SK-N-SH (cell line): ENCODE data around the gene CHRNE. TPM values are rescaled to one million over a fixed set of nuclear protein-coding genes. Genes with fewer than 3 reads are reported as not detected.

Experiments used
- CTCF ChIA-PET: fragments of 300-600, 350-600 bp; formaldehyde crosslinking; extraction: SDS; loops from one replicate; lab custom pipeline; 2021; lab: Yijun Ruan, JAX
- POLR2A ChIA-PET: fragments of 350-600 bp; sonication (Branson Sonifier 250); formaldehyde crosslinking; extraction: SDS; loops from one replicate; lab custom pipeline; 2020; ENCODE audit warnings: antibody characterized with exemption, inconsistent platforms; lab: Yijun Ruan, JAX
- DNase-seq: peaks from one replicate; pipeline ENCODE4 v3.0.0; 2012
- H2AFZ ChIP-seq: fragments of 200-600 bp; sonication (generic); 2 replicates; pipeline ENCODE4 v1.8.1; 2016; ENCODE audit warnings: antibody characterized with exemption, mild to moderate bottlenecking, low read depth
- H3F3A ChIP-seq: fragments of 200-600 bp; sonication (generic); replicated peaks from 2 replicates; pipeline ENCODE3; 2016; ENCODE audit warnings: antibody characterized with exemption, mild to moderate bottlenecking; ENCODE audit not compliant: insufficient read depth
- H3K27ac ChIP-seq, 2 experiments: fragments of 200-500 bp in 1 of 2; fragments of 200-600 bp in 1 of 2; sonication (Bioruptor generic) in 1 of 2; sonication (generic), shearing (Covaris generic) in 1 of 2; 2 replicates each; pipeline versions ENCODE4 v1.5.1 to v1.6.1; 2014 to 2016; ENCODE audit warnings: low read depth in 2 of 2, inconsistent platforms in 1 of 2, low read length in 1 of 2, mild to moderate bottlenecking in 1 of 2, mixed read lengths in 1 of 2
- H3K27me3 ChIP-seq: fragments of 200-600 bp; sonication (generic), shearing (Covaris generic); 2 replicates; pipeline ENCODE4 v1.6.1; 2016; ENCODE audit warnings: mixed run types; ENCODE audit not compliant: insufficient read depth
- H3K36me3 ChIP-seq, 2 experiments: fragments of 200-500 bp in 1 of 2; fragments of 200-600 bp in 1 of 2; sonication (Bioruptor generic) in 1 of 2; sonication (generic) in 1 of 2; replicated peaks in 1 of 2; 2 replicates each; pipeline versions ENCODE3 to v1.5.1; 2014 to 2016; ENCODE audit warnings: low read length in 1 of 2, mild to moderate bottlenecking in 1 of 2; ENCODE audit not compliant: insufficient read depth in 2 of 2, control insufficient read depth in 1 of 2
- H3K4me1 ChIP-seq, 2 experiments: fragments of 200-500 bp in 1 of 2; fragments of 200-600 bp in 1 of 2; sonication (Bioruptor generic) in 1 of 2; sonication (generic), shearing (Covaris generic) in 1 of 2; 2 replicates each; pipeline versions ENCODE4 v1.5.1 to v1.6.1; 2014 to 2016; ENCODE audit warnings: low read depth in 1 of 2, low read length in 1 of 2, mixed run types in 1 of 2; ENCODE audit not compliant: insufficient read depth in 2 of 2, control insufficient read depth in 1 of 2
- H3K4me2 ChIP-seq: fragments of 200-600 bp; sonication (generic), shearing (Covaris generic); 2 replicates; pipeline ENCODE4 v1.6.1; 2017; ENCODE audit warnings: mixed run types
- H3K4me3 ChIP-seq, 2 experiments: fragments of 200-500 bp in 1 of 2; fragments of 200-600 bp in 1 of 2; sonication (Bioruptor generic) in 1 of 2; sonication (generic), shearing (Covaris generic) in 1 of 2; 2 replicates each; pipeline versions ENCODE4 v1.5.1 to v1.8.1; 2014 to 2016; ENCODE audit warnings: low read depth in 2 of 2, inconsistent platforms in 1 of 2, low read length in 1 of 2, mild to moderate bottlenecking in 1 of 2, mixed read lengths in 1 of 2, moderate library complexity in 1 of 2
- H3K79me2 ChIP-seq: fragments of 200-600 bp; sonication (generic); 2 replicates; pipeline ENCODE4 v1.8.1; 2017; ENCODE audit warnings: mild to moderate bottlenecking; ENCODE audit not compliant: insufficient read depth
- H3K9ac ChIP-seq: fragments of 200-600 bp; sonication (generic); 2 replicates; pipeline ENCODE4 v1.6.1; 2017; ENCODE audit warnings: mixed run types
- H3K9me2 ChIP-seq: fragments of 200-600 bp; sonication (generic); 2 replicates; pipeline ENCODE4 v1.6.1; 2017; ENCODE audit warnings: mixed run types
- H3K9me3 ChIP-seq: fragments of 200-600 bp; sonication (generic); 2 replicates; pipeline ENCODE4 v1.6.1; 2017; ENCODE audit warnings: mixed run types, mild to moderate bottlenecking, moderate library complexity
- H4K20me1 ChIP-seq: fragments of 200-600 bp; sonication (generic); 2 replicates; pipeline ENCODE4 v1.6.1; 2017; ENCODE audit warnings: mild to moderate bottlenecking, mixed run types; ENCODE audit not compliant: insufficient read depth
- EP300 ChIP-seq, 2 experiments: IDR thresholded peaks; 2 replicates each; pipeline versions ENCODE4 v1.4.0 to v1.6.1; 2012; ENCODE audit warnings: borderline replicate concordance in 1 of 2, low read depth in 1 of 2, low read length in 1 of 2
- EZH2phosphoT487 ChIP-seq: fragments of 200-600 bp; sonication (generic); IDR thresholded peaks from 2 replicates; pipeline ENCODE4 v1.6.1; 2017; ENCODE audit warnings: low read depth, mixed run types, mild to moderate bottlenecking, antibody characterized with exemption, moderate library complexity, borderline replicate concordance
- FOSL2 ChIP-seq: IDR thresholded peaks from 2 replicates; pipeline ENCODE4 v1.4.0; 2012; ENCODE audit warnings: low read depth, mild to moderate bottlenecking, moderate library complexity, borderline replicate concordance
- FOXJ3 ChIP-seq: sonication (generic); formaldehyde crosslinking; IDR thresholded peaks from 2 replicates; pipeline ENCODE4 v1.5.1; 2020; ENCODE audit warnings: mild to moderate bottlenecking, missing genetic modification reagents
- GABPA ChIP-seq: IDR thresholded peaks from 2 replicates; pipeline ENCODE4 v1.4.0; 2012; ENCODE audit warnings: low read depth, mild to moderate bottlenecking
- IRF3 ChIP-seq: fragments of 150-350 bp; IDR thresholded peaks from 2 replicates; pipeline ENCODE4 v1.6.1; 2016; ENCODE audit warnings: mild to moderate bottlenecking, low read depth, low read length
- JUND ChIP-seq: IDR thresholded peaks from 2 replicates; pipeline ENCODE4 v1.4.0; 2012
- MAX ChIP-seq: IDR thresholded peaks from 2 replicates; pipeline ENCODE4 v1.4.0; 2012; ENCODE audit warnings: low read depth
- MXI1 ChIP-seq: IDR thresholded peaks from 2 replicates; pipeline ENCODE4 v1.6.1; 2012; ENCODE audit warnings: mild to moderate bottlenecking, low read depth, low read length, improper control_type of control experiment
- NFIC ChIP-seq: IDR thresholded peaks from 2 replicates; pipeline ENCODE4 v1.4.0; 2012; ENCODE audit warnings: borderline replicate concordance
- POLR2AphosphoS5 ChIP-seq: IDR thresholded peaks from 2 replicates; pipeline ENCODE4 v1.6.1; 2012; ENCODE audit warnings: low read depth, low read length
- RAD21 ChIP-seq: IDR thresholded peaks from 2 replicates; pipeline ENCODE4 v1.6.1; 2012; ENCODE audit warnings: mild to moderate bottlenecking, low read length
- RFX5 ChIP-seq: IDR thresholded peaks from 2 replicates; pipeline ENCODE4 v1.6.1; 2012; ENCODE audit warnings: mild to moderate bottlenecking, improper control_type of control experiment, low read length
- SIN3A ChIP-seq: IDR thresholded peaks from 2 replicates; pipeline ENCODE4 v1.6.1; 2012; ENCODE audit warnings: low read depth, mild to moderate bottlenecking, low read length, moderate library complexity, borderline replicate concordance
- SMC3 ChIP-seq: IDR thresholded peaks from 2 replicates; pipeline ENCODE4 v1.6.1; 2012; ENCODE audit warnings: low read depth, low read length, improper control_type of control experiment
- TCF12 ChIP-seq: IDR thresholded peaks from 2 replicates; pipeline ENCODE4 v1.4.0; 2012
- TEAD4 ChIP-seq: IDR thresholded peaks from 2 replicates; pipeline ENCODE4 v1.4.0; 2012; ENCODE audit warnings: mild to moderate bottlenecking, borderline replicate concordance; ENCODE audit not compliant: insufficient read depth
- USF1 ChIP-seq: IDR thresholded peaks from 2 replicates; pipeline ENCODE4 v1.4.0; 2012; ENCODE audit warnings: low read depth, borderline replicate concordance
- USF2 ChIP-seq: fragments of 150-350 bp; IDR thresholded peaks from 2 replicates; pipeline ENCODE4 v1.6.1; 2017; ENCODE audit warnings: antibody characterized with exemption, low read length, low read depth, borderline replicate concordance
- ZBTB33 ChIP-seq: IDR thresholded peaks from 2 replicates; pipeline ENCODE4 v1.4.0; 2012; ENCODE audit warnings: low read depth, borderline replicate concordance
- WGBS: methylation state at CpG from one replicate; pipeline ENCODE4 v1.1.6; 2017; ENCODE audit warnings: low lambda C conversion rate; 5-methylcytosine and 5-hydroxymethylcytosine counted together
- polyA plus RNA-seq, 3 experiments: library from polyadenylated mRNA; depleted of rRNA; stranded (reverse); fragments of >200 nt; gene quantifications; 2 replicates each; pipeline ENCODE4 v1.2.3, GENCODE V29; 2012

Gene CHRNE
- polyA plus RNA-seq, 1 of the 3 experiments (the other 2 are of a cell fraction), result 0.71 TPM

- DNase-seq, result peak; percentile 64
- Histone ChIP-seq H3K9me3 (no peaks in the 10 kb centered on the region), H3K79me2 (peaks cover 65% of the 10 kb centered on the region), H3K36me3 (peaks cover 21 to 25% of the 10 kb centered on the region in 2 experiments), H3K4me3 (peak overlapping the region; percentile 79 to 99), H3K27me3 (no peaks in the 10 kb centered on the region), H2AFZ (no peak overlapping the region), H3K4me1 (peaks cover 40 to 44% of the 10 kb centered on the region in 2 experiments), H3K4me2 (peak overlapping the region; percentile 98), H3K27ac (peak overlapping the region; percentile 97 to 100), H3K9ac (peak overlapping the region; percentile 99), H3K9me2 (no peaks in the 10 kb centered on the region), H4K20me1 (peaks cover 30% of the 10 kb centered on the region), H3F3A (peaks cover 56% of the 10 kb centered on the region)
- CTCF ChIA-PET, result interaction anchor here (0.9 to 2.7 kb wide), 3 partner anchors 9 to 48 kb away, joined by 3 to 13 read pairs (median 3); partner anchors contain the start of genes INCA1, KIF1C, RNF167 and SLC25A11
- 1% methylated on average over 27 of the region's 75 CpGs for WGBS
- TF ChIP-seq TEAD4, result peak; percentile 9; the same call in 1 of the 2 replicates
- TF ChIP-seq FOSL2, result peak; percentile 12; the same call in 1 of the 2 replicates
- peak; percentile 85; the same call in 1 of the 2 replicates for TF ChIP-seq MAX
- TF ChIP-seq USF2, result no peak
- TF ChIP-seq SIN3A, result peak; percentile 46; the same call in 1 of the 2 replicates
- TF ChIP-seq USF1, result peak; percentile 57; the same call in 1 of the 2 replicates
- peak; percentile 60; the same call in 1 of the 2 replicates for TF ChIP-seq MXI1
- no peak for TF ChIP-seq IRF3
- TF ChIP-seq EP300 (IDR thresholded peaks at IDR 0.05; ENCODE audit: borderline replicate concordance in 1 of 2, low read depth in 1 of 2, low read length in 1 of 2), result peak in 1 of 2 experiments; percentile 43; a peak in 2 of 4 replicates
- POLR2A ChIA-PET, result interaction anchor here (1.3 to 6.7 kb wide), 4 partner anchors 9 to 48 kb away, joined by 5 to 56 read pairs (median 24); partner anchors contain the start of genes INCA1, KIF1C, RNF167 and SLC25A11
These were observed 46.6 kb upstream of the CHRNE start for GRCh38 chr17:4949321-4950074.

GRCh38 chr17:4948931-4949320, 46.0 kb upstream of the CHRNE start:
- peak overlapping the region; percentile 99 for H3K9ac ChIP-seq
- peak; percentile 95 for DNase-seq
- peak overlapping the region; percentile 97 to 100 for H3K27ac ChIP-seq
- peaks cover 59% of the 10 kb centered on the region for H3F3A ChIP-seq
- H2AFZ ChIP-seq, result no peak overlapping the region
- H3K36me3 ChIP-seq, result peaks cover 25 to 31% of the 10 kb centered on the region in 2 experiments
- H3K4me1 ChIP-seq, result peaks cover 36 to 46% of the 10 kb centered on the region in 2 experiments
- no peaks in the 10 kb centered on the region for H3K9me2 ChIP-seq
- 2% methylated on average over 31 of the region's 40 CpGs for WGBS
- peaks cover 70% of the 10 kb centered on the region for H3K79me2 ChIP-seq
- ChIA-PET POLR2A (interaction anchor here (1.3 to 4.3 kb wide), 2 partner anchors 19 to 48 kb away, joined by 5 to 32 read pairs; partner anchors contain the start of genes INCA1, KIF1C and SPAG7), CTCF (interaction anchor here (0.9 to 1.2 kb wide), 4 partner anchors 9 to 60 kb away, joined by 3 read pairs; partner anchors contain the start of genes INCA1, KIF1C, RNF167 and SLC25A11)
- H3K9me3 ChIP-seq, result no peaks in the 10 kb centered on the region
- H3K27me3 ChIP-seq, result no peaks in the 10 kb centered on the region
- peak overlapping the region; percentile 98 for H3K4me2 ChIP-seq
- H3K4me3 ChIP-seq, result peak overlapping the region; percentile 79 to 99
- H4K20me1 ChIP-seq, result peaks cover 36% of the 10 kb centered on the region
- TF ChIP-seq FOXJ3 (CRISPR knock-in tag), result no peak
- TF ChIP-seq RFX5, result no peak
- TF ChIP-seq MAX, result peak; percentile 9
- no peak for TF ChIP-seq ZBTB33
- peak; percentile 59; the same call in 1 of the 2 replicates for TF ChIP-seq MXI1
- TF ChIP-seq SMC3, result no peak
- TF ChIP-seq EZH2phosphoT487, result no peak
- TF ChIP-seq RAD21, result no peak
- TF ChIP-seq NFIC, result no peak
- TF ChIP-seq JUND, result 0 out of 2 replicates have a peak, but pooled peaks have one; percentile 3
- TF ChIP-seq POLR2AphosphoS5, result peak; percentile 49; the same call in 1 of the 2 replicates
- peak; percentile 44; the same call in 1 of the 2 replicates for TF ChIP-seq GABPA
- no peak for TF ChIP-seq SIN3A
- no peak for TF ChIP-seq TCF12
